ENCODE results near the gene CCNYL1. TPM values are rescaled to one million over a fixed set of nuclear protein-coding genes. Genes with fewer than 3 reads are reported as not detected.
"Not testable (repeated sequence)": the region's sequence is repeated elsewhere in the genome, so short reads cannot be mapped to it uniquely, and the experiment has no call there.

The CCNYL1 gene
- total and polyA plus RNA-seq, 4 experiments from 2014 or later, result 1.00 to 10.5 (median 6.0) TPM

- Mint-ChIP-seq H3K4me1 (peaks cover 0 to 5% (median 1%) of the 10 kb centered on the region in 4 donors), H3K4me3 (no peak overlapping the region), H3K27me3 (no peaks in the 10 kb centered on the region), H3K27ac (no peak overlapping the region), H3K9me3 (no peaks in the 10 kb centered on the region), H3K36me3 (peaks cover 23 to 26% of the 10 kb centered on the region in 2 donors)
- H3K9me3 ChIP-seq (ENCODE audit: control insufficient read depth in 1 of 2, low read length in 2 of 2), result no peaks in the 10 kb centered on the region
- ChIA-PET POLR2A (ENCODE audit: partially characterized antibody) (no interaction called here), CTCF (ENCODE audit: partially characterized antibody) (interaction anchor here (1.2 to 1.3 kb wide), 2 partner anchors 15 to 109 kb away, joined by 3 to 4 read pairs; no protein-coding TSS in a partner anchor)
- H3K27me3 ChIP-seq (ENCODE audit: insufficient read depth, low read length), result no peaks in the 10 kb centered on the region
- H3K36me3 ChIP-seq (ENCODE audit: insufficient read depth, low read length), result no peaks in the 10 kb centered on the region
- no peak overlapping the region for H3K27ac ChIP-seq (ENCODE audit: low read depth, low read length)
- DNase-seq, result no peak
- no peak overlapping the region for H3K4me3 ChIP-seq (ENCODE audit: low read length in 2 of 2)
- H3K4me1 ChIP-seq (ENCODE audit: insufficient read depth, low read length), result no peaks in the 10 kb centered on the region
- intact Hi-C loops (cut with micrococcal nuclease), result no loop called here
Measured at GRCh38 chr2:207734636-207735512, 23.4 kb downstream of the CCNYL1 start.

GRCh38 chr2:207735513-207735859, 24.0 kb downstream of the CCNYL1 start:
- H3K36me3 Mint-ChIP-seq, result peaks cover 22 to 29% of the 10 kb centered on the region in 2 donors
- H3K36me3 ChIP-seq (ENCODE audit: insufficient read depth, low read length); H3K27ac ChIP-seq (ENCODE audit: low read depth, low read length); H3K27me3 ChIP-seq (ENCODE audit: insufficient read depth, low read length); H3K4me1 Mint-ChIP-seq; H3K27me3 Mint-ChIP-seq; H3K9me3 Mint-ChIP-seq; POLR2A ChIA-PET (ENCODE audit: partially characterized antibody); DNase-seq; H3K4me1 ChIP-seq (ENCODE audit: insufficient read depth, low read length); CTCF ChIA-PET (ENCODE audit: partially characterized antibody); H3K4me3 Mint-ChIP-seq; H3K27ac Mint-ChIP-seq; intact Hi-C loops (cut with micrococcal nuclease); H3K4me3 ChIP-seq (ENCODE audit: low read length in 2 of 2); H3K9me3 ChIP-seq (ENCODE audit: control insufficient read depth in 1 of 2, low read length in 2 of 2): not testable (repeated sequence)

GRCh38 chr2:207743514-207743913, 32.1 kb downstream of the CCNYL1 start:
- H3K4me1 ChIP-seq (ENCODE audit: insufficient read depth, low read length), result no peaks in the 10 kb centered on the region
- Mint-ChIP-seq H3K4me3 (no peak overlapping the region), H3K9me3 (no peaks in the 10 kb centered on the region), H3K36me3 (peaks cover 16 to 18% of the 10 kb centered on the region in 2 donors), H3K27me3 (no peaks in the 10 kb centered on the region), H3K4me1 (no peaks in the 10 kb centered on the region), H3K27ac (no peak overlapping the region)
- intact Hi-C loops (cut with micrococcal nuclease), result no loop called here
- H3K36me3 ChIP-seq (ENCODE audit: insufficient read depth, low read length), result peaks cover 7% of the 10 kb centered on the region
- DNase-seq, result no peak
- ChIA-PET POLR2A (ENCODE audit: partially characterized antibody) (interaction anchor here (1.0 kb wide), 1 partner anchor 23 kb away, joined by 3 read pairs; no protein-coding TSS in a partner anchor), CTCF (ENCODE audit: partially characterized antibody) (interaction anchor here (0.6 to 5.5 kb wide), 6 partner anchors 16 to 327 kb away, joined by 3 to 50 read pairs (median 3); partner anchors contain the start of gene CCNYL1)
- H3K9me3 ChIP-seq (ENCODE audit: control insufficient read depth in 1 of 2, low read length in 2 of 2), result no peaks in the 10 kb centered on the region
- H3K4me3 ChIP-seq (ENCODE audit: low read length in 2 of 2), result no peak overlapping the region
- H3K27me3 ChIP-seq (ENCODE audit: insufficient read depth, low read length), result no peaks in the 10 kb centered on the region
- no peak overlapping the region for H3K27ac ChIP-seq (ENCODE audit: low read depth, low read length)

DNA sequence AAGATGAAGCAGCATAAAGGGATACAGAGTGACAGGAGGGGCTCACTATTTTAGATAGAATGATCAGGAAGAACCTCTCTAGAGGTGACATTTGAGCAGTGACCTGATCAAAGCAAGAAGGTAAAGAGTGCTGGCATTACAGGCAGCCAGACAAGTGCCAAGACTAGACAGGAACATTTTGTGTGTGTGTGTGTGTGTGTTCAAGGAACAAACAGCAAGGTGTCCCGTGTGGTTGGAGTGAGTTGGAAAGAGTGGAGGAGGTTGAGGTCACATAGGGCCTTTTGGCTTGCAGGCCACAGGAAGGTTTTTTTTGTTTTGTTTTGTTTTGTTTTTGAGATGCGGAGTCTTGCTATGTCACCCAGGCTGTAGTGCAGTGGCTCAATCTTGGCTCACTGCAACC, 32.6 kb downstream of the CCNYL1 start:
- Mint-ChIP-seq H3K4me3 (no peak overlapping the region), H3K9me3 (no peaks in the 10 kb centered on the region), H3K27me3 (no peaks in the 10 kb centered on the region), H3K4me1 (no peaks in the 10 kb centered on the region), H3K36me3 (peaks cover 16 to 18% of the 10 kb centered on the region in 2 donors), H3K27ac (no peak overlapping the region)
- ChIA-PET CTCF (ENCODE audit: partially characterized antibody) (interaction anchor here (0.6 to 5.5 kb wide), 6 partner anchors 20 to 326 kb away, joined by 3 to 50 read pairs (median 4); partner anchors contain the start of gene CCNYL1), POLR2A (ENCODE audit: partially characterized antibody) (no interaction called here)
- Histone ChIP-seq H3K4me3 (ENCODE audit: low read length in 2 of 2) (no peak overlapping the region), H3K9me3 (ENCODE audit: control insufficient read depth in 1 of 2, low read length in 2 of 2) (no peaks in the 10 kb centered on the region), H3K36me3 (ENCODE audit: insufficient read depth, low read length) (peaks cover 7% of the 10 kb centered on the region), H3K27ac (ENCODE audit: low read depth, low read length) (no peak overlapping the region), H3K4me1 (ENCODE audit: insufficient read depth, low read length) (no peaks in the 10 kb centered on the region), H3K27me3 (ENCODE audit: insufficient read depth, low read length) (no peaks in the 10 kb centered on the region)
- no peak for DNase-seq
- intact Hi-C loops (cut with micrococcal nuclease), result no loop called here

- ChIA-PET CTCF (ENCODE audit: partially characterized antibody) (interaction anchor here (0.6 to 5.5 kb wide), 7 partner anchors 19 to 326 kb away, joined by 3 to 50 read pairs (median 6); partner anchors contain the start of gene CCNYL1), POLR2A (ENCODE audit: partially characterized antibody) (no interaction called here)
- DNase-seq, result no peak
- Histone ChIP-seq H3K4me1 (ENCODE audit: insufficient read depth, low read length) (no peaks in the 10 kb centered on the region), H3K27me3 (ENCODE audit: insufficient read depth, low read length) (no peaks in the 10 kb centered on the region), H3K36me3 (ENCODE audit: insufficient read depth, low read length) (peaks cover 7% of the 10 kb centered on the region), H3K9me3 (ENCODE audit: control insufficient read depth in 1 of 2, low read length in 2 of 2) (no peaks in the 10 kb centered on the region), H3K27ac (ENCODE audit: low read depth, low read length) (no peak overlapping the region), H3K4me3 (ENCODE audit: low read length in 2 of 2) (no peak overlapping the region)
- Mint-ChIP-seq H3K27me3 (no peaks in the 10 kb centered on the region), H3K4me3 (no peak overlapping the region), H3K4me1 (no peaks in the 10 kb centered on the region), H3K36me3 (peaks cover 18 to 19% of the 10 kb centered on the region in 2 donors), H3K27ac (no peak overlapping the region), H3K9me3 (no peaks in the 10 kb centered on the region)
- intact Hi-C loops (cut with micrococcal nuclease), result no loop called here
Measured at GRCh38 chr2:207744451-207744850, 33.0 kb downstream of the CCNYL1 start.

DNA sequence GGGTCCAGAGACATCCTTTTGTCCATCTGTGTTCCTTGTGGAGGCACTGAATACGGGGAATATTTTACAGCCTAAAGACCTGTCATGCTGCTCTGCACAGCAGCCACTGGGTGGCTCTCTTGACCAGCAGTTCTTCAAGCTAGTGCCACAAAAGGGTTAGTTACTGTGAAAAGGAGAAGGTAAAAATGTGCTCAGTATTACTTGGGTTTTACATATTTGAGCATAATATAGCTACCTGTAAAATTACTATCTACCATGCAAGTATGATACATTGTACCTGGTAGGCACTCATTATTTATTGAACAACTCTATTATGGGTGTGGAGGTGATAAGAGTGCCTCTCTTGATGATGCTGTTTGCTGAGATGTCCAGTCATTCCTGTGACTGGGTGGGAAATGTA, 34.7 kb downstream of the CCNYL1 start:
- POLR2A ChIA-PET (ENCODE audit: partially characterized antibody), result interaction anchor here (0.9 to 1.0 kb wide), 2 partner anchors 34 to 35 kb away, joined by 3 read pairs; partner anchors contain the start of gene CCNYL1

More for the DNA sequence above, 34.7 kb downstream of the CCNYL1 start:
- Mint-ChIP-seq H3K36me3 (peaks cover 19 to 27% of the 10 kb centered on the region in 2 donors), H3K27me3 (no peaks in the 10 kb centered on the region), H3K4me1 (no peaks in the 10 kb centered on the region), H3K27ac (no peak overlapping the region), H3K9me3 (no peaks in the 10 kb centered on the region), H3K4me3 (no peak overlapping the region)
- Histone ChIP-seq H3K4me1 (ENCODE audit: insufficient read depth, low read length) (no peaks in the 10 kb centered on the region), H3K27me3 (ENCODE audit: insufficient read depth, low read length) (no peaks in the 10 kb centered on the region), H3K36me3 (ENCODE audit: insufficient read depth, low read length) (peaks cover 13% of the 10 kb centered on the region), H3K27ac (ENCODE audit: low read depth, low read length) (no peak overlapping the region), H3K9me3 (ENCODE audit: control insufficient read depth in 1 of 2, low read length in 2 of 2) (no peaks in the 10 kb centered on the region), H3K4me3 (ENCODE audit: low read length in 2 of 2) (no peak overlapping the region)
- DNase-seq, result peak; percentile 31 to 45 (median 37)
- CTCF ChIA-PET (ENCODE audit: partially characterized antibody), result interaction anchor here (0.9 to 5.5 kb wide), 15 partner anchors 9 to 328 kb away, joined by 3 to 50 read pairs (median 4); no protein-coding TSS in a partner anchor
- intact Hi-C loops (cut with micrococcal nuclease), result loop anchor here (1.0 to 2.0 kb wide), 3 partner anchors 227 to 326 kb away; no protein-coding TSS in a partner anchor
